SK-N-SH (cell line): Measurements from ENCODE around the gene HMBS. TPM values are rescaled to one million over a fixed set of nuclear protein-coding genes. Genes with fewer than 3 reads are reported as not detected.

ENCODE experiments used
- CTCF ChIA-PET: fragments of 300-600, 350-600 bp; formaldehyde crosslinking; extraction: SDS; loops from one replicate; lab custom pipeline; 2021; lab: Yijun Ruan, JAX
- POLR2A ChIA-PET: fragments of 350-600 bp; sonication (Branson Sonifier 250); formaldehyde crosslinking; extraction: SDS; loops from one replicate; lab custom pipeline; 2020; ENCODE audit warnings: antibody characterized with exemption, inconsistent platforms; lab: Yijun Ruan, JAX
- DNase-seq: peaks from one replicate; pipeline ENCODE4 v3.0.0; 2012
- H2AFZ ChIP-seq: fragments of 200-600 bp; sonication (generic); 2 replicates; pipeline ENCODE4 v1.8.1; 2016; ENCODE audit warnings: antibody characterized with exemption, mild to moderate bottlenecking, low read depth
- H3F3A ChIP-seq: fragments of 200-600 bp; sonication (generic); replicated peaks from 2 replicates; pipeline ENCODE3; 2016; ENCODE audit warnings: antibody characterized with exemption, mild to moderate bottlenecking; ENCODE audit not compliant: insufficient read depth
- H3K27ac ChIP-seq, 2 experiments: fragments of 200-500 bp in 1 of 2; fragments of 200-600 bp in 1 of 2; sonication (Bioruptor generic) in 1 of 2; sonication (generic), shearing (Covaris generic) in 1 of 2; 2 replicates each; pipeline versions ENCODE4 v1.5.1 to v1.6.1; 2014 to 2016; ENCODE audit warnings: low read depth in 2 of 2, inconsistent platforms in 1 of 2, low read length in 1 of 2, mild to moderate bottlenecking in 1 of 2, mixed read lengths in 1 of 2
- H3K27me3 ChIP-seq: fragments of 200-600 bp; sonication (generic), shearing (Covaris generic); 2 replicates; pipeline ENCODE4 v1.6.1; 2016; ENCODE audit warnings: mixed run types; ENCODE audit not compliant: insufficient read depth
- H3K36me3 ChIP-seq, 2 experiments: fragments of 200-500 bp in 1 of 2; fragments of 200-600 bp in 1 of 2; sonication (Bioruptor generic) in 1 of 2; sonication (generic) in 1 of 2; replicated peaks in 1 of 2; 2 replicates each; pipeline versions ENCODE3 to v1.5.1; 2014 to 2016; ENCODE audit warnings: low read length in 1 of 2, mild to moderate bottlenecking in 1 of 2; ENCODE audit not compliant: insufficient read depth in 2 of 2, control insufficient read depth in 1 of 2
- H3K4me1 ChIP-seq, 2 experiments: fragments of 200-500 bp in 1 of 2; fragments of 200-600 bp in 1 of 2; sonication (Bioruptor generic) in 1 of 2; sonication (generic), shearing (Covaris generic) in 1 of 2; 2 replicates each; pipeline versions ENCODE4 v1.5.1 to v1.6.1; 2014 to 2016; ENCODE audit warnings: low read depth in 1 of 2, low read length in 1 of 2, mixed run types in 1 of 2; ENCODE audit not compliant: insufficient read depth in 2 of 2, control insufficient read depth in 1 of 2
- H3K4me2 ChIP-seq: fragments of 200-600 bp; sonication (generic), shearing (Covaris generic); 2 replicates; pipeline ENCODE4 v1.6.1; 2017; ENCODE audit warnings: mixed run types
- H3K4me3 ChIP-seq, 2 experiments: fragments of 200-500 bp in 1 of 2; fragments of 200-600 bp in 1 of 2; sonication (Bioruptor generic) in 1 of 2; sonication (generic), shearing (Covaris generic) in 1 of 2; 2 replicates each; pipeline versions ENCODE4 v1.5.1 to v1.8.1; 2014 to 2016; ENCODE audit warnings: low read depth in 2 of 2, inconsistent platforms in 1 of 2, low read length in 1 of 2, mild to moderate bottlenecking in 1 of 2, mixed read lengths in 1 of 2, moderate library complexity in 1 of 2
- H3K79me2 ChIP-seq: fragments of 200-600 bp; sonication (generic); 2 replicates; pipeline ENCODE4 v1.8.1; 2017; ENCODE audit warnings: mild to moderate bottlenecking; ENCODE audit not compliant: insufficient read depth
- H3K9ac ChIP-seq: fragments of 200-600 bp; sonication (generic); 2 replicates; pipeline ENCODE4 v1.6.1; 2017; ENCODE audit warnings: mixed run types
- H3K9me2 ChIP-seq: fragments of 200-600 bp; sonication (generic); 2 replicates; pipeline ENCODE4 v1.6.1; 2017; ENCODE audit warnings: mixed run types
- H3K9me3 ChIP-seq: fragments of 200-600 bp; sonication (generic); 2 replicates; pipeline ENCODE4 v1.6.1; 2017; ENCODE audit warnings: mixed run types, mild to moderate bottlenecking, moderate library complexity
- H4K20me1 ChIP-seq: fragments of 200-600 bp; sonication (generic); 2 replicates; pipeline ENCODE4 v1.6.1; 2017; ENCODE audit warnings: mild to moderate bottlenecking, mixed run types; ENCODE audit not compliant: insufficient read depth
- CTCF ChIP-seq: fragments of 200-600 bp; sonication (generic); IDR thresholded peaks from 2 replicates; pipeline ENCODE4 v1.6.1; 2017; ENCODE audit warnings: antibody characterized with exemption, mild to moderate bottlenecking, moderate library complexity
- ELF1 ChIP-seq: IDR thresholded peaks from 2 replicates; pipeline ENCODE4 v1.4.0; 2012
- EP300 ChIP-seq, 2 experiments: IDR thresholded peaks; 2 replicates each; pipeline versions ENCODE4 v1.4.0 to v1.6.1; 2012; ENCODE audit warnings: borderline replicate concordance in 1 of 2, low read depth in 1 of 2, low read length in 1 of 2
- FOSL2 ChIP-seq: IDR thresholded peaks from 2 replicates; pipeline ENCODE4 v1.4.0; 2012; ENCODE audit warnings: low read depth, mild to moderate bottlenecking, moderate library complexity, borderline replicate concordance
- FOXJ3 ChIP-seq: sonication (generic); formaldehyde crosslinking; IDR thresholded peaks from 2 replicates; pipeline ENCODE4 v1.5.1; 2020; ENCODE audit warnings: mild to moderate bottlenecking, missing genetic modification reagents
- FOXM1 ChIP-seq: IDR thresholded peaks from 2 replicates; pipeline ENCODE4 v1.4.0; 2012; ENCODE audit warnings: low read depth, mild to moderate bottlenecking
- GABPA ChIP-seq: IDR thresholded peaks from 2 replicates; pipeline ENCODE4 v1.4.0; 2012; ENCODE audit warnings: low read depth, mild to moderate bottlenecking
- GATA2 ChIP-seq: sonication (generic); formaldehyde crosslinking; IDR thresholded peaks from 2 replicates; pipeline ENCODE4 v1.5.0; 2020; ENCODE audit warnings: mild to moderate bottlenecking, missing genetic modification reagents
- IRF3 ChIP-seq: fragments of 150-350 bp; IDR thresholded peaks from 2 replicates; pipeline ENCODE4 v1.6.1; 2016; ENCODE audit warnings: mild to moderate bottlenecking, low read depth, low read length
- MAX ChIP-seq: IDR thresholded peaks from 2 replicates; pipeline ENCODE4 v1.4.0; 2012; ENCODE audit warnings: low read depth
- NRF1 ChIP-seq: IDR thresholded peaks from 2 replicates; pipeline ENCODE4 v1.6.1; 2012; ENCODE audit warnings: low read depth, mild to moderate bottlenecking, low read length
- PBX3 ChIP-seq: IDR thresholded peaks from 2 replicates; pipeline ENCODE4; 2012
- POLR2AphosphoS5 ChIP-seq: IDR thresholded peaks from 2 replicates; pipeline ENCODE4 v1.6.1; 2012; ENCODE audit warnings: low read depth, low read length
- RAD21 ChIP-seq: IDR thresholded peaks from 2 replicates; pipeline ENCODE4 v1.6.1; 2012; ENCODE audit warnings: mild to moderate bottlenecking, low read length
- RCOR1 ChIP-seq: fragments of 150-350 bp; IDR thresholded peaks from 2 replicates; pipeline ENCODE4 v1.6.1; 2017; ENCODE audit warnings: antibody characterized with exemption, low read length
- RFX5 ChIP-seq: IDR thresholded peaks from 2 replicates; pipeline ENCODE4 v1.6.1; 2012; ENCODE audit warnings: mild to moderate bottlenecking, improper control_type of control experiment, low read length
- RXRA ChIP-seq: IDR thresholded peaks from 2 replicates; pipeline ENCODE4 v1.4.0; 2012; ENCODE audit warnings: low read depth, mild to moderate bottlenecking, borderline replicate concordance
- SMC3 ChIP-seq: IDR thresholded peaks from 2 replicates; pipeline ENCODE4 v1.6.1; 2012; ENCODE audit warnings: low read depth, low read length, improper control_type of control experiment
- TCF12 ChIP-seq: IDR thresholded peaks from 2 replicates; pipeline ENCODE4 v1.4.0; 2012
- TEAD4 ChIP-seq: IDR thresholded peaks from 2 replicates; pipeline ENCODE4 v1.4.0; 2012; ENCODE audit warnings: mild to moderate bottlenecking, borderline replicate concordance; ENCODE audit not compliant: insufficient read depth
- USF1 ChIP-seq: IDR thresholded peaks from 2 replicates; pipeline ENCODE4 v1.4.0; 2012; ENCODE audit warnings: low read depth, borderline replicate concordance
- USF2 ChIP-seq: fragments of 150-350 bp; IDR thresholded peaks from 2 replicates; pipeline ENCODE4 v1.6.1; 2017; ENCODE audit warnings: antibody characterized with exemption, low read length, low read depth, borderline replicate concordance
- YY1 ChIP-seq: IDR thresholded peaks from 2 replicates; pipeline ENCODE4 v1.4.0; 2012; ENCODE audit warnings: low read depth, mild to moderate bottlenecking
- WGBS: methylation state at CpG from one replicate; pipeline ENCODE4 v1.1.6; 2017; ENCODE audit warnings: low lambda C conversion rate; 5-methylcytosine and 5-hydroxymethylcytosine counted together
- polyA plus RNA-seq, 3 experiments: library from polyadenylated mRNA; depleted of rRNA; stranded (reverse); fragments of >200 nt; gene quantifications; 2 replicates each; pipeline ENCODE4 v1.2.3, GENCODE V29; 2012

Gene HMBS
- polyA plus RNA-seq, 1 of the 3 experiments (the other 2 are of a cell fraction): 69.4 TPM

- TF ChIP-seq RFX5 (0 out of 2 replicates have a peak, but pooled peaks have one; percentile 19), TCF12 (no peak), GATA2 (CRISPR knock-in tag) (no peak), USF1 (peak; percentile 93), YY1 (no peak), RCOR1 (no peak), ELF1 (peak; percentile 84), RXRA (no peak), FOSL2 (no peak), GABPA (peak; percentile 86), SMC3 (0 out of 2 replicates have a peak, but pooled peaks have one; percentile 8), RAD21 (no peak)
Measured at GRCh38 chr11:119121008-119121810, 36.5 kb downstream of the HMBS start, which contains the start of gene HINFP (continued).

- TF ChIP-seq NRF1 (no peak), RFX5 (no peak), FOXM1 (no peak), YY1 (no peak), PBX3 (no peak), TCF12 (no peak), TEAD4 (no peak), IRF3 (no peak), EP300 (IDR thresholded peaks at IDR 0.05; ENCODE audit: borderline replicate concordance in 1 of 2, low read depth in 1 of 2, low read length in 1 of 2) (no peak), RXRA (no peak), FOSL2 (no peak), FOXJ3 (CRISPR knock-in tag) (no peak), CTCF (no peak), ELF1 (no peak), POLR2AphosphoS5 (no peak), RAD21 (no peak), MAX (no peak), USF2 (no peak)
- TF ChIP-seq, all 33 proteins: peak for 0
- 2% methylated on average over 20 of the region's 20 CpGs for WGBS
- Histone ChIP-seq H3K27me3 (no peaks in the 10 kb centered on the region), H3K9me2 (no peaks in the 10 kb centered on the region), H3K4me1 (peaks cover 13 to 17% of the 10 kb centered on the region in 2 experiments; a peak in 3 of 4 replicates), H3K27ac (peak overlapping the region; percentile 38 to 75; a peak in 3 of 4 replicates), H3K4me2 (peak overlapping the region; percentile 91), H3K9ac (peak overlapping the region; percentile 74), H3K9me3 (no peaks in the 10 kb centered on the region), H2AFZ (peak overlapping the region; percentile 87), H4K20me1 (no peaks in the 10 kb centered on the region), H3K79me2 (peaks cover 41% of the 10 kb centered on the region), H3F3A (peaks cover 12% of the 10 kb centered on the region), H3K4me3 (peak overlapping the region; percentile 88 to 90), H3K36me3 (peaks cover 5 to 14% of the 10 kb centered on the region in 2 experiments)
- DNase-seq: no peak
- ChIA-PET CTCF (interaction anchor here (0.8 to 1.4 kb wide), 6 partner anchors 11 to 81 kb away, joined by 3 to 4 read pairs (median 3); no protein-coding TSS in a partner anchor), POLR2A (interaction anchor here (0.5 to 1.9 kb wide), 6 partner anchors 12 to 94 kb away, joined by 3 to 9 read pairs (median 3); partner anchors contain the start of genes C2CD2L and HMBS)
Measured at GRCh38 chr11:119121811-119122124, 37.1 kb downstream of the HMBS start.
